WTC11 (cell line): ENCODE results near the gene NOL4L. TPM values are rescaled to one million over a fixed set of nuclear protein-coding genes. Genes with fewer than 3 reads are reported as not detected.

Experiments used
- ATAC-seq: fragments of 200-7000 bp; cut with Tn5 transposase; 2 replicates; pipeline ENCODE4 v1.10.0; 2021; ENCODE audit warnings: mild to moderate bottlenecking, moderate library complexity
- CTCF ChIA-PET: fragments of 300-600 bp; sonication (Branson Sonifier 250); formaldehyde crosslinking; loops from one replicate; lab custom pipeline; 2021; ENCODE audit warnings: antibody characterized with exemption; lab: Charles Lee
- POLR2A ChIA-PET: fragments of 350-600 bp; sonication (Branson Sonifier 250); formaldehyde crosslinking; loops from one replicate; lab custom pipeline; 2021; ENCODE audit warnings: antibody characterized with exemption; lab: Charles Lee
- DNase-seq: peaks from one replicate; pipeline ENCODE4 v3.0.0; 2021; ENCODE audit warnings: low spot score
- H3K27ac Mint-ChIP-seq: 2 replicates; pipeline ENCODE4 v1.8.0; 2021; ENCODE audit warnings: mixed read lengths
- H3K27me3 Mint-ChIP-seq: 2 replicates; pipeline ENCODE4 v1.8.0; 2021; ENCODE audit warnings: low read depth, mild to moderate bottlenecking, moderate library complexity, mixed read lengths
- H3K36me3 Mint-ChIP-seq: 2 replicates; pipeline ENCODE4 v1.8.0; 2021; ENCODE audit warnings: mixed read lengths
- H3K4me1 Mint-ChIP-seq: 2 replicates; pipeline ENCODE4 v1.8.0; 2022; ENCODE audit warnings: mixed read lengths
- H3K4me3 Mint-ChIP-seq: 2 replicates; pipeline ENCODE4 v1.8.0; 2021; ENCODE audit warnings: mild to moderate bottlenecking, moderate library complexity, mixed read lengths
- H3K9me3 Mint-ChIP-seq: 2 replicates; pipeline ENCODE4 v1.8.0; 2021; ENCODE audit warnings: mixed read lengths
- CBFB ChIP-seq: sonication (generic); formaldehyde crosslinking; IDR thresholded peaks from 2 replicates; pipeline ENCODE4 v1.8.1; 2022; ENCODE audit warnings: mild to moderate bottlenecking, low read depth, missing genetic modification reagents
- GTF2I ChIP-seq: fragments of 250-450 bp; sonication (Bioruptor Pico); conservative IDR thresholded peaks from 2 replicates; pipeline ENCODE4 v1.4.0; 2021; ENCODE audit warnings: mild to moderate bottlenecking
- HMGA2 ChIP-seq: fragments of 250-450 bp; sonication (Bioruptor Pico); IDR thresholded peaks from 2 replicates; pipeline ENCODE4 v1.4.0; 2021; ENCODE audit warnings: mild to moderate bottlenecking, moderate library complexity
- IRF2 ChIP-seq: sonication (generic); formaldehyde crosslinking; IDR thresholded peaks from 2 replicates; pipeline ENCODE4 v1.8.0; 2022; ENCODE audit warnings: low read depth, missing genetic modification reagents, borderline replicate concordance
- NFATC4 ChIP-seq: fragments of 250-450 bp; sonication (Bioruptor Pico); IDR thresholded peaks from 2 replicates; pipeline ENCODE4 v1.9.0; 2021; ENCODE audit warnings: mild to moderate bottlenecking
- NFYB ChIP-seq: sonication (generic); formaldehyde crosslinking; conservative IDR thresholded peaks from 2 replicates; pipeline ENCODE4 v1.8.0; 2022; ENCODE audit warnings: low read depth, missing genetic modification reagents
- NR1H2 ChIP-seq: sonication (generic); formaldehyde crosslinking; IDR thresholded peaks from 2 replicates; pipeline ENCODE4 v1.9.0; 2021; ENCODE audit warnings: mild to moderate bottlenecking, moderate library complexity, missing genetic modification reagents
- SMAD3 ChIP-seq: sonication (generic); formaldehyde crosslinking; IDR thresholded peaks from 2 replicates; pipeline ENCODE4 v1.8.0; 2022; ENCODE audit warnings: missing genetic modification reagents, mild to moderate bottlenecking, borderline replicate concordance
- SP1 ChIP-seq: sonication (generic); formaldehyde crosslinking; conservative IDR thresholded peaks from 2 replicates; pipeline ENCODE4 v1.8.1; 2022; ENCODE audit warnings: missing genetic modification reagents
- TEAD1 ChIP-seq: sonication (generic); formaldehyde crosslinking; IDR thresholded peaks from 2 replicates; pipeline ENCODE4 v1.8.0; 2022; ENCODE audit warnings: mild to moderate bottlenecking, missing genetic modification reagents
- TEAD4 ChIP-seq: sonication (generic); formaldehyde crosslinking; IDR thresholded peaks from 2 replicates; pipeline ENCODE4 v1.8.0; 2022; ENCODE audit warnings: mild to moderate bottlenecking, missing genetic modification reagents
- TP53 ChIP-seq: sonication (generic); formaldehyde crosslinking; IDR thresholded peaks from 2 replicates; pipeline ENCODE4 v1.8.1; 2023; ENCODE audit warnings: mild to moderate bottlenecking, missing genetic modification reagents
- ZNF416 ChIP-seq: fragments of 250-450 bp; sonication (Bioruptor Pico); IDR thresholded peaks from 2 replicates; pipeline ENCODE4 v1.9.0; 2021; ENCODE audit warnings: mild to moderate bottlenecking, inconsistent platforms
- total RNA-seq: library from RNA; stranded (reverse); gene quantifications from 3 replicates; pipeline ENCODE4 v1.2.3, GENCODE V29; 2021
- TF ChIP-seq, protein P1 (sequence below): sonication (generic); formaldehyde crosslinking; IDR thresholded peaks from 2 replicates; pipeline ENCODE4 v1.8.1; 2022; ENCODE audit warnings: missing genetic modification reagents, borderline replicate concordance
- TF ChIP-seq, protein P2 (sequence below): sonication (generic); formaldehyde crosslinking; IDR thresholded peaks from 2 replicates; pipeline ENCODE4 v1.8.0; 2022; ENCODE audit warnings: mild to moderate bottlenecking, missing genetic modification reagents
- TF ChIP-seq, protein P3 (sequence below): sonication (generic); formaldehyde crosslinking; conservative IDR thresholded peaks from 2 replicates; pipeline ENCODE4 v1.8.1; 2022; ENCODE audit warnings: mild to moderate bottlenecking, missing genetic modification reagents
- TF ChIP-seq, protein P4 (sequence below): fragments of 250-450 bp; sonication (Bioruptor Pico); IDR thresholded peaks from 2 replicates; pipeline ENCODE4 v1.9.0; 2021; ENCODE audit warnings: mild to moderate bottlenecking
- TF ChIP-seq, protein P5 (sequence below): sonication (generic); formaldehyde crosslinking; IDR thresholded peaks from 2 replicates; pipeline ENCODE4 v1.8.1; 2022; ENCODE audit warnings: low read depth, mild to moderate bottlenecking, moderate library complexity, missing genetic modification reagents, borderline replicate concordance
- TF ChIP-seq, protein P6 (sequence below): fragments of 250-450 bp; sonication (Bioruptor Pico); IDR thresholded peaks from 2 replicates; pipeline ENCODE4 v1.8.0; 2021; ENCODE audit warnings: mild to moderate bottlenecking
- TF ChIP-seq, protein P7 (sequence below): sonication (generic); formaldehyde crosslinking; IDR thresholded peaks from 2 replicates; pipeline ENCODE4 v1.8.1; 2023; ENCODE audit warnings: mild to moderate bottlenecking, moderate library complexity, missing genetic modification reagents

The NOL4L gene
- total RNA-seq, 1 experiment from 2014 or later: 29.0 TPM

DNA sequence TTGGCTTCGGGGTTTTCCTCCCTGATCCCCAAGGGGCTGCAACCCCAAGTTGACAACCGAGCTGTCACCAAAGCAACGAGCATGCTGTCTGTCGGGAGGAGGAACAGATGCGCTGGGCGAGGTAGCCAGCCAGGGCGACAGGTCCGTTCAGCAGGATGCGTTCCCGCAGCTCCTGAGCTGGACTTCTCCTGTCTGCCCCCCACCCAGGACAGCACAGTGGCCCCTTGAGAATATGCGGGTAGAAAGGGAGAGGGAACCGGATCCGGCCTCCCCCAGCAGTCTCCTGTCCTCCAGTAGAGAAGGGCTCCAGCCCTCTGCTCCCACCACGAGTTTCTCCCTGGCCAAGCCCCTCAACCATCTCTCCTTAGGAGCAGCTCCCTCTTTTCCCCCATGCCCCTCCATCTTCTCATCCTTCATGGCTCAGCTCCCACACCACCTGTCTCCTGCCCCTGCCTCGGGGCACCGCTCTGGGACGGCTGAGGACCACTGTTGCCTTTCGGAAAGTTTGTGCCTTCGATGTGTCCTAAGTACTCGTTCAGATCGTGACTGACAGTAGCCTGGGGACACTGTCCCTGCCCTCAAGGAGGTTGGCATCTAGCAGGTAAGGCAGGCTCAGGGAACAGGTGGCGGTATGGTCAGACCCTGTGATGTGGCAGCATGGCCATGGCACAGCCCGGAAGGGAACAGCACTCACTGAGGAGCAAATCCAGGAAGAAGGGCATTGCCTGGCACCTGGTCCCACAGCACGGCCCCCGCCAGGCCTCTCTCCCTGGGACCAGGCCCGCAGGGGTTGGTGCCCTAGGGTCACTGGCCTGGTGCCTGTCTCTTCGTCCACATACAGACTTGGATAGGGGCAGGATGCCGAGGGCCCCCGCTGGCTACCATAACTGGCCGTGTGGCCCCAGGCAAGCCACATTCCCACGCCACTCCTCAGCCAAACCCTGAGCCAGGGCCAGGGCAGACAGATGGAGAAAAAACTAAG, 130.7 kb downstream of the NOL4L start:
- ATAC-seq (no peak), DNase-seq (no peak)
- H3K4me3 Mint-ChIP-seq: no peak overlapping the region
- POLR2A ChIA-PET: no interaction called here
- H3K9me3 Mint-ChIP-seq: no peaks in the 10 kb centered on the region
- CTCF ChIA-PET: interaction anchor here (1.2 kb wide), 1 partner anchor 17 kb away, joined by 4 read pairs; no protein-coding TSS in a partner anchor
- no peak overlapping the region for H3K27ac Mint-ChIP-seq
- H3K36me3 Mint-ChIP-seq: peaks cover 14% of the 10 kb centered on the region; the same call in 1 of the 2 replicates
- TF ChIP-seq NFATC4 (CRISPR knock-in tag): no peak
- TF ChIP-seq, protein P1, sequence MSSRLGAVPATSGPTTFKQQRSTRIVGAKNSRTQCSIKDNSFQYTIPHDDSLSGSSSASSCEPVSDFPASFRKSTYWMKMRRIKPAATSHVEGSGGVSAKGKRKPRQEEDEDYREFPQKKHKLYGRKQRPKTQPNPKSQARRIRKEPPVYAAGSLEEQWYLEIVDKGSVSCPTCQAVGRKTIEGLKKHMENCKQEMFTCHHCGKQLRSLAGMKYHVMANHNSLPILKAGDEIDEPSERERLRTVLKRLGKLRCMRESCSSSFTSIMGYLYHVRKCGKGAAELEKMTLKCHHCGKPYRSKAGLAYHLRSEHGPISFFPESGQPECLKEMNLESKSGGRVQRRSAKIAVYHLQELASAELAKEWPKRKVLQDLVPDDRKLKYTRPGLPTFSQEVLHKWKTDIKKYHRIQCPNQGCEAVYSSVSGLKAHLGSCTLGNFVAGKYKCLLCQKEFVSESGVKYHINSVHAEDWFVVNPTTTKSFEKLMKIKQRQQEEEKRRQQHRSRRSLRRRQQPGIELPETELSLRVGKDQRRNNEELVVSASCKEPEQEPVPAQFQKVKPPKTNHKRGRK (CRISPR knock-in tag): no peak
- TF ChIP-seq, protein P2, sequence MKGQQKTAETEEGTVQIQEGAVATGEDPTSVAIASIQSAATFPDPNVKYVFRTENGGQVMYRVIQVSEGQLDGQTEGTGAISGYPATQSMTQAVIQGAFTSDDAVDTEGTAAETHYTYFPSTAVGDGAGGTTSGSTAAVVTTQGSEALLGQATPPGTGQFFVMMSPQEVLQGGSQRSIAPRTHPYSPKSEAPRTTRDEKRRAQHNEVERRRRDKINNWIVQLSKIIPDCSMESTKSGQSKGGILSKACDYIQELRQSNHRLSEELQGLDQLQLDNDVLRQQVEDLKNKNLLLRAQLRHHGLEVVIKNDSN (CRISPR knock-in tag): no peak
- TF ChIP-seq, protein P3, sequence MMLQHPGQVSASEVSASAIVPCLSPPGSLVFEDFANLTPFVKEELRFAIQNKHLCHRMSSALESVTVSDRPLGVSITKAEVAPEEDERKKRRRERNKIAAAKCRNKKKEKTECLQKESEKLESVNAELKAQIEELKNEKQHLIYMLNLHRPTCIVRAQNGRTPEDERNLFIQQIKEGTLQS (CRISPR knock-in tag): no peak
- TF ChIP-seq, protein P4, sequence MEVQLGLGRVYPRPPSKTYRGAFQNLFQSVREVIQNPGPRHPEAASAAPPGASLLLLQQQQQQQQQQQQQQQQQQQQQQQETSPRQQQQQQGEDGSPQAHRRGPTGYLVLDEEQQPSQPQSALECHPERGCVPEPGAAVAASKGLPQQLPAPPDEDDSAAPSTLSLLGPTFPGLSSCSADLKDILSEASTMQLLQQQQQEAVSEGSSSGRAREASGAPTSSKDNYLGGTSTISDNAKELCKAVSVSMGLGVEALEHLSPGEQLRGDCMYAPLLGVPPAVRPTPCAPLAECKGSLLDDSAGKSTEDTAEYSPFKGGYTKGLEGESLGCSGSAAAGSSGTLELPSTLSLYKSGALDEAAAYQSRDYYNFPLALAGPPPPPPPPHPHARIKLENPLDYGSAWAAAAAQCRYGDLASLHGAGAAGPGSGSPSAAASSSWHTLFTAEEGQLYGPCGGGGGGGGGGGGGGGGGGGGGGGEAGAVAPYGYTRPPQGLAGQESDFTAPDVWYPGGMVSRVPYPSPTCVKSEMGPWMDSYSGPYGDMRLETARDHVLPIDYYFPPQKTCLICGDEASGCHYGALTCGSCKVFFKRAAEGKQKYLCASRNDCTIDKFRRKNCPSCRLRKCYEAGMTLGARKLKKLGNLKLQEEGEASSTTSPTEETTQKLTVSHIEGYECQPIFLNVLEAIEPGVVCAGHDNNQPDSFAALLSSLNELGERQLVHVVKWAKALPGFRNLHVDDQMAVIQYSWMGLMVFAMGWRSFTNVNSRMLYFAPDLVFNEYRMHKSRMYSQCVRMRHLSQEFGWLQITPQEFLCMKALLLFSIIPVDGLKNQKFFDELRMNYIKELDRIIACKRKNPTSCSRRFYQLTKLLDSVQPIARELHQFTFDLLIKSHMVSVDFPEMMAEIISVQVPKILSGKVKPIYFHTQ (CRISPR knock-in tag): no peak
- no peak for TF ChIP-seq TEAD1 (CRISPR knock-in tag)
- TF ChIP-seq ZNF416 (CRISPR knock-in tag): no peak
- TF ChIP-seq HMGA2: no peak
- no peak for TF ChIP-seq GTF2I (CRISPR knock-in tag)
- TF ChIP-seq IRF2: no peak
- no peaks in the 10 kb centered on the region for H3K27me3 Mint-ChIP-seq
- H3K4me1 Mint-ChIP-seq: peaks cover 13% of the 10 kb centered on the region

DNA sequence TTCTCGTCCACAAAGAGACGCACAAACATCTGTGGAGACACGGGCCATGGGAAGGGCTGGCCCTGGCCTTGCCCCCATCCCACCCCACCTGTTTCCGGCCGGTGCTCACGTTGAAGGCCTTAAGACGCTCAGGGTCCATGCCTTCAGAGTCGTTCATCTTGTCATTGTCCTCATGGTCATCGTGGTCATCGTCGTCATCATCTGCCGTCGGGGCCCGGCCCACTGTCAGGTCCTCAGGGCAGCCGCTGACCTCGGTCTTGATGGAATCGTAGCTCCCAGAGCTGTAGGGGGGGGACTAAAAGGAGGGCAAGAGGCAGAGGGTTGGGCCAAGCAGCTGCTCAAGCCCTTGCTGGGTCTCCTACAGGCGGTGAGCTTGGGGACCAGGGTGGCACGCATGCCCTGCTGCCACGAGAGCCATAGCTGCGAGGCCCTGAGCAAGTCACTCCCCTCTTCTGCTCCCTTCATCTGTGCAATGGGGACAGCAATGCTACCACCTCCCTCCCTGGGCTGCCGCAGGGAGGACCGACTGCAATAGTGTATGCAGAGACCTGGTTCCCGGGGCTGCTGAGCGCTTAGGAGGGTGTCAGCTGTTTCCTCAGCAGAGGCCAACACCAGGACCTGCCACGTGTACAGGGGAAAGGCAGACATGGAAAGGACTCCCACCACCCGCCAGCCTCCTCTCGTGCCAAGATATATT, 131.5 kb downstream of the NOL4L start:
- Mint-ChIP-seq H3K4me3 (no peak overlapping the region), H3K27me3 (no peaks in the 10 kb centered on the region), H3K4me1 (peaks cover 11% of the 10 kb centered on the region), H3K27ac (no peak overlapping the region), H3K36me3 (peaks cover 17% of the 10 kb centered on the region; the same call in 1 of the 2 replicates), H3K9me3 (no peaks in the 10 kb centered on the region)
- POLR2A ChIA-PET: no interaction called here
- no peak for ATAC-seq
- DNase-seq: no peak
- CTCF ChIA-PET: no interaction called here
- TF ChIP-seq SP1: no peak
- no peak for TF ChIP-seq SMAD3 (CRISPR knock-in tag)
- TF ChIP-seq CBFB (CRISPR knock-in tag): no peak
- TF ChIP-seq, protein P1 (CRISPR knock-in tag): no peak
- TF ChIP-seq, protein P5, sequence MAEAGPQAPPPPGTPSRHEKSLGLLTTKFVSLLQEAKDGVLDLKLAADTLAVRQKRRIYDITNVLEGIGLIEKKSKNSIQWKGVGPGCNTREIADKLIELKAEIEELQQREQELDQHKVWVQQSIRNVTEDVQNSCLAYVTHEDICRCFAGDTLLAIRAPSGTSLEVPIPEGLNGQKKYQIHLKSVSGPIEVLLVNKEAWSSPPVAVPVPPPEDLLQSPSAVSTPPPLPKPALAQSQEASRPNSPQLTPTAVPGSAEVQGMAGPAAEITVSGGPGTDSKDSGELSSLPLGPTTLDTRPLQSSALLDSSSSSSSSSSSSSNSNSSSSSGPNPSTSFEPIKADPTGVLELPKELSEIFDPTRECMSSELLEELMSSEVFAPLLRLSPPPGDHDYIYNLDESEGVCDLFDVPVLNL (CRISPR knock-in tag): no peak
- TF ChIP-seq, protein P6, sequence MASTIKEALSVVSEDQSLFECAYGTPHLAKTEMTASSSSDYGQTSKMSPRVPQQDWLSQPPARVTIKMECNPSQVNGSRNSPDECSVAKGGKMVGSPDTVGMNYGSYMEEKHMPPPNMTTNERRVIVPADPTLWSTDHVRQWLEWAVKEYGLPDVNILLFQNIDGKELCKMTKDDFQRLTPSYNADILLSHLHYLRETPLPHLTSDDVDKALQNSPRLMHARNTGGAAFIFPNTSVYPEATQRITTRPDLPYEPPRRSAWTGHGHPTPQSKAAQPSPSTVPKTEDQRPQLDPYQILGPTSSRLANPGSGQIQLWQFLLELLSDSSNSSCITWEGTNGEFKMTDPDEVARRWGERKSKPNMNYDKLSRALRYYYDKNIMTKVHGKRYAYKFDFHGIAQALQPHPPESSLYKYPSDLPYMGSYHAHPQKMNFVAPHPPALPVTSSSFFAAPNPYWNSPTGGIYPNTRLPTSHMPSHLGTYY (CRISPR knock-in tag): no peak
- TF ChIP-seq, protein P7, sequence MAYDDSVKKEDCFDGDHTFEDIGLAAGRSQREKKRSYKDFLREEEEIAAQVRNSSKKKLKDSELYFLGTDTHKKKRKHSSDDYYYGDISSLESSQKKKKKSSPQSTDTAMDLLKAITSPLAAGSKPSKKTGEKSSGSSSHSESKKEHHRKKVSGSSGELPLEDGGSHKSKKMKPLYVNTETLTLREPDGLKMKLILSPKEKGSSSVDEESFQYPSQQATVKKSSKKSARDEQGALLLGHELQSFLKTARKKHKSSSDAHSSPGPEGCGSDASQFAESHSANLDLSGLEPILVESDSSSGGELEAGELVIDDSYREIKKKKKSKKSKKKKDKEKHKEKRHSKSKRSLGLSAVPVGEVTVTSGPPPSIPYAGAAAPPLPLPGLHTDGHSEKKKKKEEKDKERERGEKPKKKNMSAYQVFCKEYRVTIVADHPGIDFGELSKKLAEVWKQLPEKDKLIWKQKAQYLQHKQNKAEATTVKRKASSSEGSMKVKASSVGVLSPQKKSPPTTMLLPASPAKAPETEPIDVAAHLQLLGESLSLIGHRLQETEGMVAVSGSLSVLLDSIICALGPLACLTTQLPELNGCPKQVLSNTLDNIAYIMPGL (CRISPR knock-in tag): no peak
- TF ChIP-seq TP53 (CRISPR knock-in tag): no peak
- TF ChIP-seq TEAD4 (CRISPR knock-in tag): no peak
- TF ChIP-seq, protein P3 (CRISPR knock-in tag): no peak
- TF ChIP-seq NR1H2 (CRISPR knock-in tag): no peak
- no peak for TF ChIP-seq NFYB (CRISPR knock-in tag)
